ENCODE data around the gene MIEF1. TPM values are rescaled to one million over a fixed set of nuclear protein-coding genes. Genes with fewer than 3 reads are reported as not detected.

MIEF1 gene
- total and polyA plus RNA-seq, 2 of the 8 experiments (the other 6 are each of a cell fraction or from before 2014, with no cell fraction given) = 16.8 to 32.7 TPM

GRCh38 chr22:39504071-39504470 lies 2.0 kb downstream of the MIEF1 start:
- Histone ChIP-seq H3K4me3 (ENCODE audit: extremely low read depth in 1 of 4, insufficient read depth in 2 of 4, low read depth in 3 of 4, low read length in 4 of 4) (no peak overlapping the region), H4K20me1 (replicated peaks in 1 of 2; ENCODE audit: control insufficient read depth in 1 of 2, insufficient read depth in 2 of 2, low read length in 2 of 2) (peaks cover 25 to 38% of the 10 kb centered on the region in 2 experiments), H3K79me1 (ENCODE audit: low read depth, low read length) (peaks cover 3% of the 10 kb centered on the region), H3K4me2 (ENCODE audit: insufficient read depth in 1 of 2, low read depth in 2 of 2, low read length in 2 of 2) (no peak overlapping the region), H2BK12ac (ENCODE audit: low read depth, low read length) (no peak overlapping the region), H3K4ac (replicated peaks; ENCODE audit: insufficient read length, low read depth, low read length) (no peak overlapping the region), H3K14ac (ENCODE audit: insufficient read length) (no peak overlapping the region), H3K36me3 (ENCODE audit: control insufficient read depth in 2 of 4, insufficient read depth in 4 of 4, low read length in 3 of 4) (peaks cover 5 to 45% (median 25%) of the 10 kb centered on the region in 4 experiments), H2BK120ac (replicated peaks; ENCODE audit: low read depth, low read length) (no peak overlapping the region), H3K9me3 (ENCODE audit: insufficient read depth in 2 of 2, low read depth in 1 of 2, low read length in 1 of 2) (no peaks in the 10 kb centered on the region), H2AFZ (ENCODE audit: low read length) (no peak overlapping the region), H2BK20ac (ENCODE audit: low read length) (no peak overlapping the region), H3K27me3 (replicated peaks in 1 of 4; ENCODE audit: control insufficient read depth in 3 of 4, extremely low read depth in 1 of 4, insufficient read depth in 3 of 4, low read length in 3 of 4) (peaks cover 17 to 61% (median 47%) of the 10 kb centered on the region in 4 experiments), H4K5ac (ENCODE audit: insufficient read length, low read depth, low read length) (no peak overlapping the region), H3K18ac (ENCODE audit: extremely low read depth, low read length) (no peak overlapping the region), H3K56ac (replicated peaks; ENCODE audit: insufficient read length, low read depth, low read length) (no peak overlapping the region), H3K79me2 (ENCODE audit: control insufficient read depth in 1 of 2, insufficient read depth in 2 of 2, low read length in 2 of 2) (peaks cover 5 to 13% of the 10 kb centered on the region in 2 experiments; a peak in 3 of 4 replicates), H2AK5ac (ENCODE audit: low read depth, low read length) (no peak overlapping the region), H4K91ac (replicated peaks; ENCODE audit: insufficient read length, low read length) (no peak overlapping the region), H3K23ac (ENCODE audit: insufficient read length) (no peak overlapping the region), H2BK5ac (ENCODE audit: low read depth, low read length) (no peak overlapping the region), H4K8ac (ENCODE audit: extremely low read depth, insufficient read depth, low read length) (no peak overlapping the region), H3K23me2 (ENCODE audit: low read depth, low read length) (peaks cover 5% of the 10 kb centered on the region), H3K27ac (ENCODE audit: low read depth, low read length) (no peak overlapping the region), H3K9ac (replicated peaks in 1 of 4; ENCODE audit: extremely low read depth in 1 of 4, low read depth in 3 of 4, low read length in 3 of 4) (no peak overlapping the region), H3K4me1 (replicated peaks in 1 of 4; ENCODE audit: control insufficient read depth in 3 of 4, insufficient read depth in 4 of 4, low read length in 3 of 4) (peaks cover 3 to 9% (median 4%) of the 10 kb centered on the region in 4 experiments; a peak in 6 of 7 replicates), H2BK15ac (ENCODE audit: low read length) (no peak overlapping the region)
- 95% methylated on average over 16 of the region's 16 CpGs; no CpG with 5 or more reads in 1 of the 2 experiments for WGBS, 2 experiments (ENCODE audit: extremely low coverage in 1 of 2, insufficient coverage in 1 of 2, insufficient read length in 1 of 2, insufficient replicate concordance in 2 of 2, low coverage in 1 of 2, low lambda C conversion rate in 2 of 2, missing lambda C conversion rate in 1 of 2)
- DNase-seq (ENCODE audit: low read depth in 1 of 2, low spot score in 2 of 2) (no peak), FAIRE-seq (no peak)
- ChIA-PET POLR2A (ENCODE audit: partially characterized antibody) (interaction anchor here (0.6 to 4.6 kb wide), 5 partner anchors 13 to 40 kb away, joined by 3 to 32 read pairs (median 5); partner anchors contain the start of gene ATF4), CTCF (ENCODE audit: partially characterized antibody) (interaction anchor here (0.6 to 19.7 kb wide), 4 partner anchors 10 to 288 kb away, joined by 3 to 361 read pairs (median 152); partner anchors contain the start of gene RPS19BP1)
- TF ChIP-seq ATF2 (IDR thresholded peaks at IDR 0.05; ENCODE audit: low read length) = no peak
- TF ChIP-seq BRCA1 (IDR thresholded peaks at IDR 0.05; ENCODE audit: low read depth, low read length) = no peak
- no peak for TF ChIP-seq GTF2F1 (IDR thresholded peaks at IDR 0.05; ENCODE audit: borderline replicate concordance, low read depth, low read length)
